Fibroblast of mammary gland (primary cell): Measurements from ENCODE around the gene HEATR1.
A peak's percentile ranks its signal among the peaks of the same experiment; 100 is the strongest.

Experiments used
- DNase-seq: peaks from one replicate; pipeline ENCODE4 v3.0.0-alpha.2; 2010; ENCODE audit warnings: low read depth
- H3K4me3 ChIP-seq: 2 replicates; pipeline ENCODE4 v1.5.1; 2011; ENCODE audit warnings: low read depth, mild to moderate bottlenecking, low read length, moderate library complexity; ENCODE audit not compliant: control insufficient read depth
- TF ChIP-seq, protein P1 (sequence below): conservative IDR thresholded peaks from 2 replicates; pipeline ENCODE4 v1.5.1; 2011; ENCODE audit warnings: low read depth, low read length, inconsistent platforms; ENCODE audit not compliant: control insufficient read depth, insufficient read depth

Gene HEATR1

DNA sequence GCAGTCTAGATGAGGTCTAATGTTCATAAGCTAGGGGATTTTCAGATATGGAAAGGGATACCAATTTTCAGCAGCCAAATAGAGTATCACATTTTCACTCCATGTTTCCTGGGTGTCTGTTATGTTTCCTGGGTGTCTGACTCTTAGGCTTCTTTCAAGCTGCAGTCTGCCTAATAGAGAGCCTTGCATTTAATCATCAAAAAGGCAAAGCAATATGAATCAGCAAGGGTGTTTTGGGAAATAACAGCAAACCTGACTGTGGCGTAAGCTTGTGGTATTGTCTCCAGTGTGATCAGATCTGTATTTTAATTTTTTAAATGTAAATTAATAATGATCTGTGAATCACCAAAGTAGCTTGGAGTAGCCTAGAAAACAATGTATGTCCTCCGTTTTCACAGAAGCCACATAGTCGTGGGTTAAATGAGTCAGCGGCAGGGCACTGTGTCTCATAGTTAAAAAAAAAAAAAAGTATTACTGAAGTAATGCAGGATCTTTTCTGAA lies 70.1 kb downstream of the HEATR1 start:
- DNase-seq, result peak; percentile 78
- TF ChIP-seq, protein P1, sequence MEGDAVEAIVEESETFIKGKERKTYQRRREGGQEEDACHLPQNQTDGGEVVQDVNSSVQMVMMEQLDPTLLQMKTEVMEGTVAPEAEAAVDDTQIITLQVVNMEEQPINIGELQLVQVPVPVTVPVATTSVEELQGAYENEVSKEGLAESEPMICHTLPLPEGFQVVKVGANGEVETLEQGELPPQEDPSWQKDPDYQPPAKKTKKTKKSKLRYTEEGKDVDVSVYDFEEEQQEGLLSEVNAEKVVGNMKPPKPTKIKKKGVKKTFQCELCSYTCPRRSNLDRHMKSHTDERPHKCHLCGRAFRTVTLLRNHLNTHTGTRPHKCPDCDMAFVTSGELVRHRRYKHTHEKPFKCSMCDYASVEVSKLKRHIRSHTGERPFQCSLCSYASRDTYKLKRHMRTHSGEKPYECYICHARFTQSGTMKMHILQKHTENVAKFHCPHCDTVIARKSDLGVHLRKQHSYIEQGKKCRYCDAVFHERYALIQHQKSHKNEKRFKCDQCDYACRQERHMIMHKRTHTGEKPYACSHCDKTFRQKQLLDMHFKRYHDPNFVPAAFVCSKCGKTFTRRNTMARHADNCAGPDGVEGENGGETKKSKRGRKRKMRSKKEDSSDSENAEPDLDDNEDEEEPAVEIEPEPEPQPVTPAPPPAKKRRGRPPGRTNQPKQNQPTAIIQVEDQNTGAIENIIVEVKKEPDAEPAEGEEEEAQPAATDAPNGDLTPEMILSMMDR, result no peak
- no peak overlapping the region for H3K4me3 ChIP-seq

DNA sequence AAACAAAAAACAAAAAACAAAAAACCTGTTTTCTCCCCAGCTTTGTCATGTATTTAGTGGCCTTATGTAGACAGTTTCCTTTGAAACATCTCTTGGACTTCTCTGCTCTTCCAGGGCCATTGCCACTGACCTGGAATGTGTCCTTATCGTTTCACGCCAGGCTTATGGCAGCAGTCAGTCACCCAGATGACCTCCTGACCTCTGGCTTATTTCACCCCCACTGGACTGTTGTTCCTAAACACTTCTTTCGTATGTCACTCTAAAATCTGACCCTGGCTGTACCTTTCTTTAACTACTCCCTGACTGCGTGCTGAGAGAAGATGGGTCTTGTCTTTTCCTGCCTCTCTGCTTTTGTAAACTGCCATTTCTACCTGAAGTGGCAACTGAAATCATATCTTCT lies 71.5 kb downstream of the HEATR1 start:
- no peak overlapping the region for H3K4me3 ChIP-seq
- no peak for DNase-seq
- TF ChIP-seq, protein P1, result no peak

DNA sequence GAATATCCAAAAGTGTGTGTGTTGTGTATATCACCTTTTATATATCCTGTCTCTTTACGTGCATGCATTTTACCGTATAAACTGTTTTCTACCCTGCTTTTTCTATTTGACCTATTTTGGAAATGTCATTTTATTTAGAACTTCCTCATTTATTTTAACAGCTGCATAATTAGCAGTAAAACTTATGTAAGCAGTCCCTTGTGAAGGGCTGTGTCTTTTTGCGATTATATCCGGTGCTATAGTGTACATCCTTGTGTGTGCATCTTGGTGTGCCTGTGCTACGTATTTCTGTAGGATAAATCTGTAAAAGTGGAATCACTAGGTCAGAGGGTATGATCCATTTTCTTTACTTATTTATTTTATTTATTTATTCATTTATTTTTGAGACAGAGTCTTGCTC lies 73.4 kb downstream of the HEATR1 start:
- no peak for DNase-seq
- H3K4me3 ChIP-seq, result no peak overlapping the region
- TF ChIP-seq, protein P1, result no peak

DNA sequence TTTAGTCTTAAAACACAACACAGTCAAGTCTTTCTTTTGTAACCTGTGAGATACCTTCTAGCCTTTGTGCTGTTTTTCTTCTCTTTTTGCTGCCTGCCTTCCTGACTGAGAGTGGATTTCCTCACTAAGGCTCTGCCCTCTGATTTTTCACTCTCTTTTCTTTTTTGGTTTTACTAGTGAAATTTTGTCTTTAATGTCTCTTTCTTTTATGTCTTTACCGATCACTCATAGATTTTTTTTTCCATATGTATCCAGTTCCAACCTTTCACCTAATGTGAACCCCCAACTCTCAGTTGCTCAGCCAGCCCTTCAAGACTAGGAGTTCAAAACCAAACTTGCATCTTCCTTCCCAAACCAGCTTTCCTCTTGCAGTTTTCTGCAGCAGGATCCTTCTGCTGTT lies 74.0 kb downstream of the HEATR1 start:
- no peak overlapping the region for H3K4me3 ChIP-seq
- DNase-seq, result no peak
- TF ChIP-seq, protein P1, result no peak

DNA sequence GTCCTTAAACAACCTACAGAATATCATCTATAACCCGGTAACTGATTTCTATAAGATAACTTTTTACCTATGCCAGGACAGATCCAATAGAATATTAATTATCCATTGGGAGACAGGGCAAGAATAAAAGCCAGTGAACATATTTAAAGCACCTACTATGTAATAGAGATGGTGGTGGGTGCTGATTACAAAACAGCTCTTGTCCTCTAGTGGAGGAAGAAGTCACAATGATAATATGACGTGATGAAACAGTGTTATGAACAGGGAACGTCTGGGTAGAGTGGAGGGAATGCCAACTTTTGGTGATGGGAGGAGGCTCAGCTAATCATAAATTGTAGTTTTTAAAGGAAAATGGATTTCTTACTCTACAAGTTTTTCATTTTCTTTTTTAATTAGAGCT lies 78.2 kb downstream of the HEATR1 start:
- DNase-seq, result no peak
- no peak overlapping the region for H3K4me3 ChIP-seq
- TF ChIP-seq, protein P1, result no peak

DNA sequence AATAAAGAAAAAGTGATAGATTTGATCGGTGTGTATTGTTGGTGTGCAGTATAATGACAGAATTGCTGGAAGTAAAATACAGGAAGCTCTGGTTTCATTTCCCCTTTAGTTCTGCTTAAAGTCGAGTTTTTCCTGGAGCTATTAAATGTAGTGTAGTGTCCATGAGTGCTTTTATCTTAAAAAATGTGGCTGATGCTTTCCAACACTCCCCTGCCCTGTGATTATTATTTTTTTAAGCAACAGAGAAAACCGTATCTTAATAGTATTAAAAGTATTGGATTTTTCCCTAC lies 79.5 kb downstream of the HEATR1 start:
- peak overlapping the region; percentile 97 for H3K4me3 ChIP-seq
- TF ChIP-seq, protein P1, result no peak
- DNase-seq, result no peak

DNA sequence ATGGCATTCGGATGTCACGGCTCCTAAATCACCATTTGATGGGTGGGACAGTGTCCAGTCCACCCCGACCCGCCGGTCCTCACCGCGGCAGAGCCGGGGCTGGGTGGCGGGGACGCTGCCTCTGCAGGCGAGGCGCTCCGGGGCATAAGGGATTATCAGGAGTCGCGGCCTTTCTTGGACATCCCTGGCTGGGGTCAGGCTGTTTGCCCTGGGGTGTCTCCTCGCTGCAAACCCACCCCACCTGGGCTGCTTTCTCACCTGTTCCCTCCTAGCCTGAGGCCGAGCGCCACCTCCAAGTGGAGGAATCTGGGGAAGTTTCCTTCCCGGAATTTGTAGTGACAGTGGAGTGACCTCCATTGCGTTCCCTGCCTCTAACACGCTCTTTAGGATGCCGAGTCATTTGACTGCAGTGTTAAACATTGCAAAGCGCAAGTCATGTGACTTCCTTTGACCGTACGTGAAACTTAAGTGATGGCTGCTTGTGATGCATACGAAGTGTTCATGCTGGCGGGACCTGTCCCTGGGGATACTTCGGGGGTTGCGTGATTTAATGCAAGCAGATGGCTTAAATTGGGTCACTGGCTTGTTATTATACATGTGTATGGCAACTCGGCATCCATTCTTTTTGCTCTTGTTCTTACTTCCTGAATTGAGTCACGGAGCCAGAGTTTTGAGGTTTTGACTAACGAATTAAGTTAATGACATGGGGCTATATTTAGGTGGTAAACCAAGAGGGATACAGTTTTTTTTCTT lies 80.0 kb downstream of the HEATR1 start:
- TF ChIP-seq, protein P1, result no peak
- DNase-seq, result peak; percentile 96
- H3K4me3 ChIP-seq, result peak overlapping the region; percentile 97
